NB4 (cell line): ENCODE data around the gene PLEKHG4B.
"Not testable (repeated sequence)": the region's sequence is repeated elsewhere in the genome, so short reads cannot be mapped to it uniquely, and the experiment has no call there.

ENCODE experiments used
- MAX ChIP-seq: IDR thresholded peaks from 2 replicates; pipeline ENCODE4 v1.6.1; 2011; ENCODE audit warnings: low read depth, low read length
- POLR2A ChIP-seq: IDR thresholded peaks from 2 replicates; pipeline ENCODE4 v1.6.1; 2011; ENCODE audit warnings: mild to moderate bottlenecking; ENCODE audit not compliant: insufficient read length; ENCODE audit errors: extremely low read depth
- TF ChIP-seq, protein P1 (sequence below): IDR thresholded peaks from one replicate; pipeline ENCODE4 v1.5.1; 2012; ENCODE audit warnings: low read depth, low read length

GRCh38 chr5:227375-227774 lies 135.4 kb downstream of the PLEKHG4B start:
- TF ChIP-seq, protein P1, sequence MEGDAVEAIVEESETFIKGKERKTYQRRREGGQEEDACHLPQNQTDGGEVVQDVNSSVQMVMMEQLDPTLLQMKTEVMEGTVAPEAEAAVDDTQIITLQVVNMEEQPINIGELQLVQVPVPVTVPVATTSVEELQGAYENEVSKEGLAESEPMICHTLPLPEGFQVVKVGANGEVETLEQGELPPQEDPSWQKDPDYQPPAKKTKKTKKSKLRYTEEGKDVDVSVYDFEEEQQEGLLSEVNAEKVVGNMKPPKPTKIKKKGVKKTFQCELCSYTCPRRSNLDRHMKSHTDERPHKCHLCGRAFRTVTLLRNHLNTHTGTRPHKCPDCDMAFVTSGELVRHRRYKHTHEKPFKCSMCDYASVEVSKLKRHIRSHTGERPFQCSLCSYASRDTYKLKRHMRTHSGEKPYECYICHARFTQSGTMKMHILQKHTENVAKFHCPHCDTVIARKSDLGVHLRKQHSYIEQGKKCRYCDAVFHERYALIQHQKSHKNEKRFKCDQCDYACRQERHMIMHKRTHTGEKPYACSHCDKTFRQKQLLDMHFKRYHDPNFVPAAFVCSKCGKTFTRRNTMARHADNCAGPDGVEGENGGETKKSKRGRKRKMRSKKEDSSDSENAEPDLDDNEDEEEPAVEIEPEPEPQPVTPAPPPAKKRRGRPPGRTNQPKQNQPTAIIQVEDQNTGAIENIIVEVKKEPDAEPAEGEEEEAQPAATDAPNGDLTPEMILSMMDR, result not testable (repeated sequence)
- not testable (repeated sequence) for TF ChIP-seq MAX, POLR2A
